Measurements from ENCODE around the gene SLC9C1.
"Not testable (repeated sequence)": the region's sequence is repeated elsewhere in the genome, so short reads cannot be mapped to it uniquely, and the experiment has no call there.

SLC9C1 gene

GRCh38 chr3:112185423-112186035 is 108.5 kb downstream of the SLC9C1 start:
- not testable (repeated sequence) for FAIRE-seq

GRCh38 chr3:112175646-112176045 is 118.4 kb downstream of the SLC9C1 start:
- no peak for FAIRE-seq

GRCh38 chr3:112175037-112175436 is 119.0 kb downstream of the SLC9C1 start:
- no peak for FAIRE-seq

GRCh38 chr3:112171144-112171543 is 122.9 kb downstream of the SLC9C1 start:
- FAIRE-seq, result no peak

- no peak for FAIRE-seq
Measured at GRCh38 chr3:112170046-112170445, 124.0 kb downstream of the SLC9C1 start.

GRCh38 chr3:112167758-112168157 is 126.3 kb downstream of the SLC9C1 start:
- FAIRE-seq, result no peak

GRCh38 chr3:112149136-112149535 is 144.9 kb downstream of the SLC9C1 start:
- no peak for FAIRE-seq

GRCh38 chr3:112143689-112144088 is 150.3 kb downstream of the SLC9C1 start:
- FAIRE-seq, result no peak

- no peak for FAIRE-seq
Measured at GRCh38 chr3:112143251-112143650, 150.8 kb downstream of the SLC9C1 start.

GRCh38 chr3:112141293-112141692 is 152.7 kb downstream of the SLC9C1 start:
- FAIRE-seq, result no peak

GRCh38 chr3:112140584-112140983 is 153.4 kb downstream of the SLC9C1 start:
- FAIRE-seq, result no peak

- no peak for FAIRE-seq
Measured at GRCh38 chr3:112138219-112138969, 155.6 kb downstream of the SLC9C1 start.

- no peak for FAIRE-seq
Measured at GRCh38 chr3:112137781-112138180, 156.2 kb downstream of the SLC9C1 start.

- peak; percentile 29 for FAIRE-seq
Measured at GRCh38 chr3:112136959-112137693, 156.9 kb downstream of the SLC9C1 start.

GRCh38 chr3:112136046-112136445 is 158.0 kb downstream of the SLC9C1 start:
- FAIRE-seq, result no peak

- FAIRE-seq, result no peak
Measured at GRCh38 chr3:112134335-112135124, 159.5 kb downstream of the SLC9C1 start.

GRCh38 chr3:112133626-112134334 is 160.2 kb downstream of the SLC9C1 start:
- FAIRE-seq, result no peak

- no peak for FAIRE-seq
Measured at GRCh38 chr3:112132975-112133448, 161.0 kb downstream of the SLC9C1 start, which contains the start of gene GCSAM. TSS of gene GCSAM (minus strand) at chr3:112133248. CDS start at chr3:112133120, 128 bp downstream.

GRCh38 chr3:112132554-112132953 is 161.5 kb downstream of the SLC9C1 start:
- FAIRE-seq, result no peak

GRCh38 chr3:112132088-112132487 is 161.9 kb downstream of the SLC9C1 start:
- FAIRE-seq, result no peak

- FAIRE-seq, result no peak
Measured at GRCh38 chr3:112131111-112131510, 162.9 kb downstream of the SLC9C1 start.

- no peak for FAIRE-seq
Measured at GRCh38 chr3:112130638-112130993, 163.4 kb downstream of the SLC9C1 start.

Data from A204.1 (cell line).